ENCODE data around the gene MTARC1. TPM values are rescaled to one million over a fixed set of nuclear protein-coding genes. Genes with fewer than 3 reads are reported as not detected.

The MTARC1 gene
- total and polyA plus RNA-seq, 9 donors = 1.7 to 13.2 (median 4.7) TPM

- Histone ChIP-seq H3K27me3 (no peaks in the 10 kb centered on the region), H3K4me3 (no peak overlapping the region), H3K36me3 (no peaks in the 10 kb centered on the region), H3K27ac (no peak overlapping the region), H3K9me3 (no peaks in the 10 kb centered on the region), H3K4me1 (ENCODE audit: insufficient read depth) (peaks cover 9% of the 10 kb centered on the region)
- WGBS, 3 donors = 20 to 24% (median 22%) methylated on average over 6 of the region's 6 CpGs
- TF ChIP-seq, protein P1, sequence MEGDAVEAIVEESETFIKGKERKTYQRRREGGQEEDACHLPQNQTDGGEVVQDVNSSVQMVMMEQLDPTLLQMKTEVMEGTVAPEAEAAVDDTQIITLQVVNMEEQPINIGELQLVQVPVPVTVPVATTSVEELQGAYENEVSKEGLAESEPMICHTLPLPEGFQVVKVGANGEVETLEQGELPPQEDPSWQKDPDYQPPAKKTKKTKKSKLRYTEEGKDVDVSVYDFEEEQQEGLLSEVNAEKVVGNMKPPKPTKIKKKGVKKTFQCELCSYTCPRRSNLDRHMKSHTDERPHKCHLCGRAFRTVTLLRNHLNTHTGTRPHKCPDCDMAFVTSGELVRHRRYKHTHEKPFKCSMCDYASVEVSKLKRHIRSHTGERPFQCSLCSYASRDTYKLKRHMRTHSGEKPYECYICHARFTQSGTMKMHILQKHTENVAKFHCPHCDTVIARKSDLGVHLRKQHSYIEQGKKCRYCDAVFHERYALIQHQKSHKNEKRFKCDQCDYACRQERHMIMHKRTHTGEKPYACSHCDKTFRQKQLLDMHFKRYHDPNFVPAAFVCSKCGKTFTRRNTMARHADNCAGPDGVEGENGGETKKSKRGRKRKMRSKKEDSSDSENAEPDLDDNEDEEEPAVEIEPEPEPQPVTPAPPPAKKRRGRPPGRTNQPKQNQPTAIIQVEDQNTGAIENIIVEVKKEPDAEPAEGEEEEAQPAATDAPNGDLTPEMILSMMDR (IDR thresholded peaks at IDR 0.05) = no peak
- TF ChIP-seq EP300 (IDR thresholded peaks at IDR 0.05) = no peak
- DNase-seq = peak in 1 of 5 donors; percentile 31
- intact Hi-C loops (cut with DNase I) = no loop called here
Observed at GRCh38 chr1:220750131-220750515, 36.6 kb upstream of the MTARC1 start.

GRCh38 chr1:220751111-220751510 lies 35.6 kb upstream of the MTARC1 start:
- H3K4me1 ChIP-seq (ENCODE audit: insufficient read depth) = peaks cover 9% of the 10 kb centered on the region
- H3K36me3 ChIP-seq = no peaks in the 10 kb centered on the region
- no peak overlapping the region for H3K4me3 ChIP-seq
- DNase-seq = no peak
- intact Hi-C loops (cut with DNase I) = no loop called here
- no peak overlapping the region for H3K27ac ChIP-seq
- H3K27me3 ChIP-seq = no peaks in the 10 kb centered on the region
- no peaks in the 10 kb centered on the region for H3K9me3 ChIP-seq
- 20 to 30% (median 24%) methylated on average over 2 of the region's 2 CpGs for WGBS, 3 donors
- no peak for TF ChIP-seq POLR2A (IDR thresholded peaks at IDR 0.05)
- TF ChIP-seq EP300 (IDR thresholded peaks at IDR 0.05) = no peak
- TF ChIP-seq, protein P1 (IDR thresholded peaks at IDR 0.05) = no peak

- 51 to 73% (median 66%) methylated on average over 6 of the region's 6 CpGs for WGBS, 3 donors
- TF ChIP-seq, protein P1 (IDR thresholded peaks at IDR 0.05) = no peak
- H3K4me1 ChIP-seq (ENCODE audit: insufficient read depth) = peaks cover 7% of the 10 kb centered on the region
- DNase-seq = no peak
- H3K27me3 ChIP-seq = no peaks in the 10 kb centered on the region
- H3K36me3 ChIP-seq = no peaks in the 10 kb centered on the region
- intact Hi-C loops (cut with DNase I) = no loop called here
- H3K4me3 ChIP-seq = no peak overlapping the region
- H3K9me3 ChIP-seq = no peaks in the 10 kb centered on the region
- H3K27ac ChIP-seq = no peak overlapping the region
Observed at GRCh38 chr1:220754212-220754917, 32.3 kb upstream of the MTARC1 start.

DNA sequence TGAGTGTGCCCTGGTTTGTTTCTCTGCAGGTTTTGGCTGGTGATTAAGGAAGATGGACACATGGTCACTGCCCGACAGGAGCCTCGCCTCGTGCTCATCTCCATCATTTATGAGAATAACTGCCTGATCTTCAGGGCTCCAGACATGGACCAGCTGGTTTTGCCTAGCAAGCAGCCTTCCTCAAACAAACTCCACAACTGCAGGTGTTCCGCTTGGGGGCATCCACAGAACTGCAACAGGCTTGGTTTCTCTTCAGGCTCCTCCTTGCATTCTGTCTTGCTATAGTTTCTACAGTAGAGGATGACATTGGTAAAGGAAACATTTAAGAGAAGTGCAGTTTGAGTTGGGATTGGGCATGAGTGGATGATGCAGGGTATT lies 31.8 kb upstream of the MTARC1 start:
- intact Hi-C loops (cut with DNase I) = no loop called here
- H3K27me3 ChIP-seq = no peaks in the 10 kb centered on the region
- DNase-seq = no peak
- H3K4me3 ChIP-seq = no peak overlapping the region
- TF ChIP-seq EP300 (IDR thresholded peaks at IDR 0.05) (no peak), POLR2A (IDR thresholded peaks at IDR 0.05) (no peak)
- TF ChIP-seq, protein P1 (IDR thresholded peaks at IDR 0.05) = no peak
- H3K9me3 ChIP-seq = no peaks in the 10 kb centered on the region
- 90 to 99% (median 92%) methylated on average over 4 of the region's 4 CpGs for WGBS, 3 donors
- H3K4me1 ChIP-seq (ENCODE audit: insufficient read depth) = peaks cover 5% of the 10 kb centered on the region
- H3K36me3 ChIP-seq = no peaks in the 10 kb centered on the region
- no peak overlapping the region for H3K27ac ChIP-seq

All from ovary (tissue), 9 donors.